IMR-90 (cell line): ENCODE data around the gene BLOC1S5. TPM values are rescaled to one million over a fixed set of nuclear protein-coding genes. Genes with fewer than 3 reads are reported as not detected.
A peak's percentile ranks its signal among the peaks of the same experiment; 100 is the strongest.

Experiments used
- ATAC-seq: fragments of 200-7000 bp; cut with Tn5 transposase; 2 replicates; pipeline ENCODE4 v1.9.1; 2020; ENCODE audit warnings: low read depth, mild to moderate bottlenecking, moderate library complexity
- BruUV-seq: library from RNA; stranded (reverse); fragments of 400-500 nt; replicated peaks from 2 replicates; lab custom pipeline; 2021; lab: Mats Ljungman, UMichigan
- CTCF ChIA-PET: fragments of 300-600 bp; formaldehyde crosslinking; extraction: SDS; loops from one replicate; lab custom pipeline; 2021; ENCODE audit warnings: antibody characterized with exemption; lab: Yijun Ruan, JAX
- POLR2A ChIA-PET: fragments of 300-600 bp; sonication (Branson Sonifier 250); formaldehyde crosslinking; loops from one replicate; lab custom pipeline; 2022; ENCODE audit warnings: antibody characterized with exemption; ENCODE audit not compliant: unreplicated experiment; lab: Charles Lee
- DNase-seq: peaks from one replicate; pipeline ENCODE4 v3.0.0; 2013
- H2AFZ ChIP-seq: replicated peaks from 2 replicates; pipeline ENCODE3; 2013; ENCODE audit warnings: low read length, mild to moderate bottlenecking; ENCODE audit not compliant: poor library complexity
- H2AK5ac ChIP-seq: 2 replicates; pipeline ENCODE4 v1.6.1; 2013; ENCODE audit warnings: low read depth, low read length, inconsistent platforms
- H2AK9ac ChIP-seq: replicated peaks from 2 replicates; pipeline ENCODE3; 2013; ENCODE audit warnings: mild to moderate bottlenecking, low read depth, low read length, moderate library complexity; ENCODE audit not compliant: poor library complexity
- H2BK120ac ChIP-seq: 2 replicates; pipeline ENCODE4 v1.6.1; 2013; ENCODE audit warnings: low read depth, low read length, inconsistent platforms
- H2BK15ac ChIP-seq: 3 replicates; pipeline ENCODE4 v1.6.1; 2013; ENCODE audit warnings: low read depth, low read length, inconsistent platforms
- H2BK20ac ChIP-seq: 2 replicates; pipeline ENCODE4 v1.6.1; 2013; ENCODE audit warnings: low read depth, mild to moderate bottlenecking, inconsistent platforms, low read length, moderate library complexity
- H2BK5ac ChIP-seq: 2 replicates; pipeline ENCODE4 v1.6.1; 2013; ENCODE audit warnings: mild to moderate bottlenecking, low read depth, low read length, inconsistent platforms; ENCODE audit not compliant: poor library complexity, severe bottlenecking
- H3K14ac ChIP-seq: replicated peaks from 2 replicates; pipeline ENCODE4 v1.6.1; 2013; ENCODE audit warnings: low read depth, low read length, inconsistent platforms
- H3K18ac ChIP-seq: 2 replicates; pipeline ENCODE4 v1.6.1; 2013; ENCODE audit warnings: low read depth, low read length, control low read depth
- H3K23ac ChIP-seq: 2 replicates; pipeline ENCODE4 v1.6.1; 2013; ENCODE audit warnings: low read depth, low read length, inconsistent platforms
- H3K27ac ChIP-seq: 2 replicates; pipeline ENCODE4 v1.5.1; 2013; ENCODE audit warnings: mild to moderate bottlenecking, control low read depth, low read length; ENCODE audit not compliant: insufficient read depth
- H3K27me3 ChIP-seq: 2 replicates; pipeline ENCODE4 v1.6.1; 2013; ENCODE audit warnings: low read length; ENCODE audit not compliant: control insufficient read depth, insufficient read depth
- H3K36me3 ChIP-seq: 2 replicates; pipeline ENCODE4 v1.6.1; 2013; ENCODE audit warnings: low read length, mixed read lengths; ENCODE audit not compliant: control insufficient read depth, insufficient read depth
- H3K4ac ChIP-seq: 2 replicates; pipeline ENCODE4 v1.6.1; 2013; ENCODE audit warnings: low read depth, low read length, inconsistent platforms
- H3K4me1 ChIP-seq: 2 replicates; pipeline ENCODE4 v1.6.1; 2013; ENCODE audit warnings: low read length, mixed read lengths; ENCODE audit not compliant: control insufficient read depth, insufficient read depth
- H3K4me2 ChIP-seq: 2 replicates; pipeline ENCODE4 v1.6.1; 2013; ENCODE audit warnings: low read depth, mild to moderate bottlenecking, control low read depth, low read length, moderate library complexity
- H3K4me3 ChIP-seq: 2 replicates; pipeline ENCODE4 v1.5.1; 2013; ENCODE audit warnings: low read depth, mild to moderate bottlenecking, control low read depth, low read length, moderate library complexity; ENCODE audit not compliant: insufficient read depth
- H3K56ac ChIP-seq: 2 replicates; pipeline ENCODE4 v1.6.1; 2013; ENCODE audit warnings: low read length, inconsistent platforms; ENCODE audit not compliant: insufficient read depth; ENCODE audit errors: extremely low read depth
- H3K79me1 ChIP-seq, 2 experiments: 2 replicates each; pipeline ENCODE4 v1.6.1; 2013; ENCODE audit warnings: low read length in 2 of 2, inconsistent platforms in 1 of 2, low read depth in 1 of 2
- H3K9ac ChIP-seq: 2 replicates; pipeline ENCODE4 v1.6.1; 2013; ENCODE audit warnings: low read depth, low read length, control low read depth
- H3K9me1 ChIP-seq: 2 replicates; pipeline ENCODE4 v1.6.1; 2013; ENCODE audit warnings: low read length, inconsistent platforms; ENCODE audit not compliant: insufficient read depth
- H3K9me3 ChIP-seq: 2 replicates; pipeline ENCODE4 v1.6.1; 2013; ENCODE audit warnings: low read length; ENCODE audit not compliant: control insufficient read depth, insufficient read depth
- H4K20me1 ChIP-seq: 2 replicates; pipeline ENCODE4 v1.6.1; 2013; ENCODE audit warnings: low read length, inconsistent platforms; ENCODE audit not compliant: insufficient read depth
- H4K5ac ChIP-seq: 2 replicates; pipeline ENCODE4 v1.6.1; 2013; ENCODE audit warnings: mild to moderate bottlenecking, low read depth, low read length, control low read depth
- H4K8ac ChIP-seq, 2 experiments: 2 replicates each; pipeline ENCODE4 v1.6.1; 2013; ENCODE audit warnings: low read depth in 2 of 2, low read length in 2 of 2, control low read depth in 1 of 2, inconsistent platforms in 1 of 2
- H4K91ac ChIP-seq: 2 replicates; pipeline ENCODE4 v1.6.1; 2013; ENCODE audit warnings: low read depth, low read length, inconsistent platforms; ENCODE audit not compliant: insufficient read depth
- BHLHE40 ChIP-seq: fragments of 150-350 bp; IDR thresholded peaks from 2 replicates; pipeline ENCODE4 v1.6.1; 2016; ENCODE audit warnings: mild to moderate bottlenecking, low read depth, low read length
- CEBPB ChIP-seq: IDR thresholded peaks from 2 replicates; pipeline ENCODE4 v1.6.1; 2012; ENCODE audit warnings: low read depth, low read length, improper control_type of control experiment
- CTCF ChIP-seq: conservative IDR thresholded peaks from 2 replicates; pipeline ENCODE4 v1.5.1; 2012; ENCODE audit warnings: mild to moderate bottlenecking, low read depth, low read length, improper control_type of control experiment
- FOS ChIP-seq: fragments of 150-350 bp; IDR thresholded peaks from 2 replicates; pipeline ENCODE4 v1.6.1; 2016; ENCODE audit warnings: low read depth, low read length
- MAFK ChIP-seq: IDR thresholded peaks from 2 replicates; pipeline ENCODE4 v1.6.1; 2012; ENCODE audit warnings: low read depth, low read length, improper control_type of control experiment
- MAZ ChIP-seq: IDR thresholded peaks from 2 replicates; pipeline ENCODE4 v1.6.1; 2012; ENCODE audit warnings: low read depth, mild to moderate bottlenecking, low read length, improper control_type of control experiment, moderate library complexity, borderline replicate concordance
- NFE2L2 ChIP-seq: fragments of 150-350 bp; IDR thresholded peaks from 2 replicates; pipeline ENCODE4 v1.6.1; 2016; ENCODE audit warnings: low read depth, mild to moderate bottlenecking, low read length
- POLR2A ChIP-seq: IDR thresholded peaks from 2 replicates; pipeline ENCODE4 v1.6.1; 2012; ENCODE audit warnings: mild to moderate bottlenecking, low read depth, low read length
- RAD21 ChIP-seq: IDR thresholded peaks from 2 replicates; pipeline ENCODE4 v1.6.1; 2012; ENCODE audit warnings: low read length, improper control_type of control experiment
- RCOR1 ChIP-seq: IDR thresholded peaks from 2 replicates; pipeline ENCODE4 v1.6.1; 2012; ENCODE audit warnings: mild to moderate bottlenecking, low read length, improper control_type of control experiment; ENCODE audit not compliant: insufficient replicate concordance
- RFX5 ChIP-seq: IDR thresholded peaks from 2 replicates; pipeline ENCODE4 v1.8.0; 2012; ENCODE audit warnings: low read depth, mild to moderate bottlenecking, low read length, moderate library complexity
- USF2 ChIP-seq: fragments of 150-350 bp; IDR thresholded peaks from 2 replicates; pipeline ENCODE4 v1.6.1; 2017; ENCODE audit warnings: mild to moderate bottlenecking, antibody characterized with exemption, low read length, low read depth
- WGBS, 2 experiments: methylation state at CpG; one replicate each; pipeline versions ENCODE4 v1.1.5 to v1.1.7; 2013; ENCODE audit warnings: missing lambda C conversion rate in 2 of 2; ENCODE audit not compliant: insufficient read length in 1 of 2; ENCODE audit errors: extremely low coverage in 2 of 2; 5-methylcytosine and 5-hydroxymethylcytosine counted together
- dilution Hi-C: fragments of 300-500 bp; cut with HindIII; formaldehyde crosslinking; loops from one replicate; pipeline ENCODE4 v1.14.3; 2018; ENCODE audit warnings: low sequenced_read_pairs; ENCODE audit not compliant: unreplicated experiment
- in situ Hi-C: fragments of 300-500 bp; cut with MboI; formaldehyde crosslinking; loops from 3 replicates; pipeline ENCODE4 v1.14.3; 2019; ENCODE audit warnings: low sequenced_read_pairs, inconsistent platforms, mixed read lengths
- intact Hi-C: fragments of 100-400 bp; cut with micrococcal nuclease; formaldehyde crosslinking; loops from 2 replicates; pipeline ENCODE4 v1.10.0; 2022
- polyA plus RNA-seq, 3 experiments: library from polyadenylated mRNA; depleted of rRNA; stranded (reverse); fragments of >200 nt; gene quantifications; 2 replicates each; pipeline ENCODE4 v1.2.3, GENCODE V29; 2012; ENCODE audit warnings: low replicate concordance in 1 of 3
- total RNA-seq: library from RNA; depleted of rRNA; stranded (reverse); fragments of >200 nt; gene quantifications from 2 replicates; pipeline ENCODE4 v1.2.3, GENCODE V29; 2012

BLOC1S5 gene
- total and polyA plus RNA-seq, 2 of the 4 experiments (the other 2 are of a cell fraction) = 4.8 to 17.2 TPM

GRCh38 chr6:8085053-8085511 lies 20.9 kb upstream of the BLOC1S5 start:
- Histone ChIP-seq H2BK15ac (peak overlapping the region; percentile 22; the same call in 1 of the 3 replicates), H2AFZ (no peak overlapping the region), H3K4ac (peak overlapping the region; percentile 51; the same call in 1 of the 2 replicates), H3K4me1 (peaks cover 20% of the 10 kb centered on the region), H3K9me1 (peaks cover 14% of the 10 kb centered on the region; the same call in 1 of the 2 replicates), H4K91ac (0 out of 2 replicates have a peak overlapping the region, but pooled peaks have one; percentile 57), H4K8ac (no peak overlapping the region), H2BK5ac (peak overlapping the region; percentile 79), H4K5ac (no peak overlapping the region), H3K9ac (no peak overlapping the region), H2AK5ac (no peak overlapping the region), H3K27ac (peak overlapping the region; percentile 54; the same call in 1 of the 2 replicates), H3K18ac (no peak overlapping the region), H3K4me2 (peak overlapping the region; percentile 71; the same call in 1 of the 2 replicates), H3K27me3 (no peaks in the 10 kb centered on the region), H4K20me1 (no peaks in the 10 kb centered on the region; the same call in 1 of the 2 replicates), H2BK120ac (peak overlapping the region; percentile 75; the same call in 1 of the 2 replicates), H3K9me3 (no peaks in the 10 kb centered on the region), H3K36me3 (peaks cover 16% of the 10 kb centered on the region), H2AK9ac (no peak overlapping the region), H3K23ac (no peak overlapping the region), H3K56ac (no peak overlapping the region; the same call in 1 of the 2 replicates), H3K79me1 (peaks cover 7 to 39% of the 10 kb centered on the region in 2 experiments), H2BK20ac (peak overlapping the region; percentile 42; the same call in 1 of the 2 replicates), H3K4me3 (no peak overlapping the region), H3K14ac (no peak overlapping the region)
- dilution Hi-C loops (no loop called here), in situ Hi-C loops (no loop called here), intact Hi-C loops (loop anchor here (2.0 kb wide), 1 partner anchor 18 kb away; the partner anchor contains the start of gene EEF1E1)
- TF ChIP-seq CEBPB (peak; percentile 97), FOS (peak; percentile 93), RCOR1 (peak; percentile 92), RFX5 (no peak), MAFK (no peak), NFE2L2 (no peak), POLR2A (no peak), MAZ (peak; percentile 46; the same call in 1 of the 2 replicates), USF2 (no peak), BHLHE40 (peak; percentile 44; the same call in 1 of the 2 replicates), RAD21 (no peak), CTCF (no peak)
- no TSS peak for BruUV-seq
- POLR2A ChIA-PET = no interaction called here
- ATAC-seq (peak; percentile 85), DNase-seq (peak; percentile 95)
- CTCF ChIA-PET = interaction anchor here (0.9 to 1.0 kb wide), 2 partner anchors 12 to 348 kb away, joined by 3 to 5 read pairs; no protein-coding TSS in a partner anchor
- WGBS, 2 experiments = no CpG with 5 or more reads among the region's 2 CpGs
